Measurements from ENCODE around the gene POTEJ.
"Not testable (repeated sequence)": the region's sequence is repeated elsewhere in the genome, so short reads cannot be mapped to it uniquely, and the experiment has no call there.

DNA sequence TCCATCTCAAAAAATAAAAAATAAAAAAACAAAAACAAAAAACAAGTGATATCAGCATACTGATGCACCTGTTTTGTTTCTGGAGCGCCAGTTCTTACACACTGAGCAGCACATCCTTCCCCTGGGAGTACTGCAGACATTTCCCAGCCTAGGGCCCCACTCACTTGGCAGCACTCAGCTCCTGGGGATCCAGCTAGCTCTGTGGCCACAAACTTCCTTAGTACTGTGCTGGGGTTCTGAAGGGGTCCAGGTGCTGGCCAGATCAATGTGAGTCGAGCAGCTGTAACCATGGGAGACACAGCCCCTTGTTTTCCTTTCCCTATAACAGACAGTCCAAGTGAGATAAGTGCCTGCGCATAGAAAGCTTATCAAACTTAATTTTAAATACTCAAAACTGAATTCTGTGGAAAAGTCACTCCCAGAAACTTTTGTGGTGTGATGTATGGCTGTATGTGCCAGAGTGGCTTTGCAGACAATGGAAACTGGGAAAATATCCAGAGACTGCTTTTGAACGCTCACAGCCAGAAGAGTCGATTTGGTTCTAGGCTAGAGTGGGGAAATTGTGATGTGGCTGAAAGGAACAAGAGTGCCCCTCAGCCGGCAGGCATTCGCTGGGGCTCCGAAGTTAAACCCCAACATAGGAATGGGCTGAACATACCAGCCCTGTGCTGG, 20.9 kb upstream of the POTEJ start:
- TF ChIP-seq, protein P1, sequence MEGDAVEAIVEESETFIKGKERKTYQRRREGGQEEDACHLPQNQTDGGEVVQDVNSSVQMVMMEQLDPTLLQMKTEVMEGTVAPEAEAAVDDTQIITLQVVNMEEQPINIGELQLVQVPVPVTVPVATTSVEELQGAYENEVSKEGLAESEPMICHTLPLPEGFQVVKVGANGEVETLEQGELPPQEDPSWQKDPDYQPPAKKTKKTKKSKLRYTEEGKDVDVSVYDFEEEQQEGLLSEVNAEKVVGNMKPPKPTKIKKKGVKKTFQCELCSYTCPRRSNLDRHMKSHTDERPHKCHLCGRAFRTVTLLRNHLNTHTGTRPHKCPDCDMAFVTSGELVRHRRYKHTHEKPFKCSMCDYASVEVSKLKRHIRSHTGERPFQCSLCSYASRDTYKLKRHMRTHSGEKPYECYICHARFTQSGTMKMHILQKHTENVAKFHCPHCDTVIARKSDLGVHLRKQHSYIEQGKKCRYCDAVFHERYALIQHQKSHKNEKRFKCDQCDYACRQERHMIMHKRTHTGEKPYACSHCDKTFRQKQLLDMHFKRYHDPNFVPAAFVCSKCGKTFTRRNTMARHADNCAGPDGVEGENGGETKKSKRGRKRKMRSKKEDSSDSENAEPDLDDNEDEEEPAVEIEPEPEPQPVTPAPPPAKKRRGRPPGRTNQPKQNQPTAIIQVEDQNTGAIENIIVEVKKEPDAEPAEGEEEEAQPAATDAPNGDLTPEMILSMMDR (IDR thresholded peaks at IDR 0.05; ENCODE audit: low read length) = not testable (repeated sequence)
- TF ChIP-seq EZH2phosphoT487 (IDR thresholded peaks at IDR 0.05; ENCODE audit: low read length) = not testable (repeated sequence)
